Stimulated activated CD4-positive, alpha-beta T cell treated with anti-CD3 and anti-CD28 coated beads, Interleukin-2, amount 100 ng/mL, for 24 hours (primary cell): ENCODE data around the gene SYT14.
"Not testable (repeated sequence)": the region's sequence is repeated elsewhere in the genome, so short reads cannot be mapped to it uniquely, and the experiment has no call there.

Experiments used
- DNase-seq, 2 donors: peaks; one replicate each; pipeline ENCODE4 v3.0.0-alpha.2; 2020

The SYT14 gene

GRCh38 chr1:209937996-209938959, at the start of gene SYT14:
Gene SYT14 (plus strand): TSS chr1:209938217. CDS start chr1:209938265, 48 bp downstream.
- DNase-seq = peak in 1 of 2 donors; percentile 13

GRCh38 chr1:209888291-209889076, 49.5 kb upstream of the SYT14 start:
- DNase-seq = not testable (repeated sequence)

- no peak for DNase-seq
Measured at GRCh38 chr1:209889077-209889418, 49.0 kb upstream of the SYT14 start.

GRCh38 chr1:209890641-209891330, 47.2 kb upstream of the SYT14 start:
- no peak for DNase-seq

GRCh38 chr1:209893751-209894150, 44.3 kb upstream of the SYT14 start:
- no peak for DNase-seq

- peak in 1 of 2 donors; percentile 14 for DNase-seq
Measured at GRCh38 chr1:209895709-209896108, 42.3 kb upstream of the SYT14 start.

- DNase-seq = no peak
Measured at GRCh38 chr1:209896346-209896745, 41.7 kb upstream of the SYT14 start.

GRCh38 chr1:209898271-209898670, 39.7 kb upstream of the SYT14 start:
- not testable (repeated sequence) for DNase-seq

GRCh38 chr1:209898851-209899250, 39.2 kb upstream of the SYT14 start:
- DNase-seq = not testable (repeated sequence)

GRCh38 chr1:209899948-209900347, 38.1 kb upstream of the SYT14 start:
- peak in 1 of 2 donors; percentile 37 for DNase-seq

- DNase-seq = no peak
Measured at GRCh38 chr1:209900734-209901133, 37.3 kb upstream of the SYT14 start.

GRCh38 chr1:209901211-209901610, 36.8 kb upstream of the SYT14 start:
- no peak for DNase-seq

- not testable (repeated sequence) for DNase-seq
Measured at GRCh38 chr1:209904774-209905173, 33.2 kb upstream of the SYT14 start.

- no peak for DNase-seq
Measured at GRCh38 chr1:209911746-209912145, 26.3 kb upstream of the SYT14 start.

- no peak for DNase-seq
Measured at GRCh38 chr1:209912306-209912705, 25.7 kb upstream of the SYT14 start.

GRCh38 chr1:209919637-209920036, 18.4 kb upstream of the SYT14 start:
- DNase-seq = not testable (repeated sequence)

- DNase-seq = no peak
Measured at GRCh38 chr1:209920844-209921243, 17.2 kb upstream of the SYT14 start.

GRCh38 chr1:209924390-209924789, 13.6 kb upstream of the SYT14 start:
- DNase-seq = no peak

GRCh38 chr1:209926045-209926444, 12.0 kb upstream of the SYT14 start:
- DNase-seq = no peak

GRCh38 chr1:209927466-209927865, 10.6 kb upstream of the SYT14 start:
- no peak for DNase-seq

GRCh38 chr1:209929751-209930150, 8.3 kb upstream of the SYT14 start:
- no peak for DNase-seq

- DNase-seq = no peak
Measured at GRCh38 chr1:209931141-209931540, 6.9 kb upstream of the SYT14 start.

- no peak for DNase-seq
Measured at GRCh38 chr1:209936125-209936524, 1.9 kb upstream of the SYT14 start.
